GM21717 (cell line): ENCODE data around the gene KLHL36.
A peak's percentile ranks its signal among the peaks of the same experiment; 100 is the strongest.
"Not testable (repeated sequence)": the region's sequence is repeated elsewhere in the genome, so short reads cannot be mapped to it uniquely, and the experiment has no call there.

Source experiments
- ATAC-seq: cut with Tn5 transposase; IDR thresholded peaks from one replicate; pipeline ENCODE4 v1.9.1; 2021; ENCODE audit warnings: mild to moderate bottlenecking, moderate library complexity; ENCODE audit not compliant: unreplicated experiment

The KLHL36 gene

DNA sequence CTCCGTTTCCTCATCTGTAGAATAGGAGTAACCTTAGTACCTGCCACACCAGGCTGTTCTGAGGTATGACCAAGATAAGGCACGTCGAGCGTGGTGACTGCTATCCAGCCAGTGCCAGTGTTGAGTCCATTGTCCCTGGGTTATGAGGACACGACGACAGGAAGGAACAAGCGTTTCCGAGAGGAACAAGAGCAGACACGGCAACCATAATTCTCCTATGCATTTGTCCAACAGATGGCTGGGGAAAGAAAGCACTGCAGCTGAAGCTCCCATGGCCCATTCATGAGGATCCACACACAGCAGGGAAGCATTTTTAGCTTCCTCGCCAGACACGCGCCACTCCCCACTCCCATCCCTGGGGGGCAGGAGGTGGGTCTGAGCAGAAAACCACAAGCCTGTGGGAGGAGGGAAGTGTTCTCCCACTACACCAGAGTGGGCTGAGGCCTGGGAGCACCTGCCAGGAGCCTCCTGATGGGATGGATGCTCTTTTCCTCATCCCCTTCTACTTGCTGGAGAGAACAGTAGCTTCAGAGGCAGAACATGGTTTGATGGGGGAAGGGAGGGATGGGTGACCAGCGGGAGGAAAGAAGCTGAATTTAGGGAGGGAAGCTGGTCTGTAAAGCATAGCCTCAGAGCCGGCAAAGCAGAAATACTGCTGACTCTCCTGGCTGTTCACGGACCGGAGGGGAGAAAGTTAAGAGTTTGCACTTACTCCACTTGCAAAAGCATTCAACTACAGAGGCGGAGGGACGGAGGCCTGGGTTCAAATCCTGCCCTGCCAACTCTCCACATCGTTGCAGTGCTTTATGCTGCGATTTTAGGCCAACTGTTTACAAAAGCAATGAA, 33.1 kb upstream of the KLHL36 start:
- ATAC-seq, result no peak

DNA sequence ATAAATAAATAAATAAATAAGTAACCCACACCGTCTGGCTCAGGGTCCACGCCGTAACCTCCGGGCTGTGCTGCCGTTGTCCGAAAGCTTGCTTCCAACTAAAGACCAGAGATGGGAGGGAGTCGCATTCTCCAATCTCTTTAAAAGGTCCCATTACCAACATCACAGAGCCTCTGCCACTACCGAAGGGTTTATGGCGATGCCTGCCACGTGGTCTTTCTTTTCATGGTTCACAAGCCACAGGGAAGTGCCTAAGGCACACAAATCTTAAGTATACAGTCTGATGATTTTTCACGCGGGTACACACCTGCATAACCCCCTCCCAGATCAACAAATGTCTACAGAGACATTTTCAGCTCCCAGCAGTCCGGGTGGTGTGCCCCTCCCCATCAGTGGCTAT, 31.8 kb upstream of the KLHL36 start:
- no peak for ATAC-seq

DNA sequence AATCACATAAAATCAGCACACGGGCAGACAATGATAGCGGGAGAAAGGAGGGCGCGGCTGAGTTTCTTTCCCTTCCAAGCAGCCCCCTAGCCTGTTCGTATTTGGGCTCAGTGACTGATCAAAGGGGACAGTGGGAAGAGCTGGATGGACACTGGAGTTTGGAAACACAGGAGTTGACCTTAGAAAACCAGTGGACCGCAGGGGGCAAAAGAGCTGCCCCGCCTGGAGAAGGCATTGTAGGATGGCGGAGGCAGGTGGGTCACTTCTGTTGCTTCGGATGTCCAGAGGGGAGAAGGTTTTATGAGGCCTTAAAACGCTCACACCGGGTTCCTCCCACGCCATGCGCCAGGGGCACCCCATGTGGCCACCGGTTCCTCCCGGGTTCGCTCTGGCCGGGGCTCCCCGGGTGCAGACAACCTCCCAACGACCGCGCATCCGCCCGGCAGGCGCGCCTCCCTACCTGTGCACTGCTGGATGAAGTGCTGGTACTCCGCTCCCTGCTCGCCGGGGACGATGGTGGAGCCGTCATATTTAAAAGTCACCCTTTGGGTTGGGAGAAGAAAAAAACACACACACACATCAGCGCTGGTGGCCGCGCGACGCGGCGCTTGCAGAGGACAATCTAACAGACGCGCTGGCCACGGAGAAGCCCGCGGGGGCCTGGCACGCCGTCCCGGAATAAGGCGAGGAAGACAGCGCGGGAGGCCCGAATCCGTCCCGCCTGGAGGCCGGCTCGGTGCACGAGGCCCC, 31.1 kb upstream of the KLHL36 start:
- peak; percentile 44 for ATAC-seq

DNA sequence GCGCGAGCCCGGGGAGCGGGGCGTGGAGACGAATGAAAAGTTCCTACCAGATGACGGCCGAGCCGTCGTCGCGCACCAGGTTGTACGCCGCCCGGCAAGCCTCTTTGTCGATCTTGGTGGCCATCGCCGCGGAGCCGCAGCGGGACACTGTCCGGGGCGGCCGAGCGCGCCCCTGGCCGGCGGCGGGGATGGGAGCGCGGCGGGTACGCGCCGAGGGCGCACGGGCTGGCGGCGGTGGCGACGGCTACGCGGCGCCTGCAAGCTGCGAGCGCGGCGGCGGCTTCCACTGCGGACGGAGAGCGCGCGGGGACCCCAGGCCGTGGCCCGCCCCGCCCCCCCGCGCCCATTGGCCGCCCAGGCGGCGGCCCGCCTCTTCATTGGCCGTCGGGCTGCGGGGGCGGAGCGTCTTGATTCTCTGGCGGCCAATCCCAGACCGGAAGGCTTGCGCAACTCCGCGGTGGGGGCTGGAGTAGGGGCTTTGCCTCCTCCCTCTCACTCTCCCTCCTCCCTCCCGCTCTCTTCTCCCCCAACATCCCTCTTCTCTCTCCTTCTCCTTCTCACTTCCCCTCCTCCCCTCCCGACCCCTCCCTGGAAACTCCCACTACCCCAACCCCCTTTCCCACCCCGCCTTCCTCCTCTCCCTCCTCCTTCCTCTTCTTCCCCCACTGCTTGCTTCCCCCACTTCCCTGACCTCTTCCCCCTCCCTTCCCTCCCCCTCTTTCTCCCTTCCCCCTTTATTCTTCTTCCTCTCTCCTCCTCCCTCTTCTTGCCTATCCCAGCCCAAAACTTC, 30.3 kb upstream of the KLHL36 start, which contains the start of gene COTL1:
TSS of gene COTL1 (minus strand) at position 288 of the 790 bp plus-strand sequence. CDS start at position 124, 164 bp downstream.
- ATAC-seq, result peak; percentile 79

DNA sequence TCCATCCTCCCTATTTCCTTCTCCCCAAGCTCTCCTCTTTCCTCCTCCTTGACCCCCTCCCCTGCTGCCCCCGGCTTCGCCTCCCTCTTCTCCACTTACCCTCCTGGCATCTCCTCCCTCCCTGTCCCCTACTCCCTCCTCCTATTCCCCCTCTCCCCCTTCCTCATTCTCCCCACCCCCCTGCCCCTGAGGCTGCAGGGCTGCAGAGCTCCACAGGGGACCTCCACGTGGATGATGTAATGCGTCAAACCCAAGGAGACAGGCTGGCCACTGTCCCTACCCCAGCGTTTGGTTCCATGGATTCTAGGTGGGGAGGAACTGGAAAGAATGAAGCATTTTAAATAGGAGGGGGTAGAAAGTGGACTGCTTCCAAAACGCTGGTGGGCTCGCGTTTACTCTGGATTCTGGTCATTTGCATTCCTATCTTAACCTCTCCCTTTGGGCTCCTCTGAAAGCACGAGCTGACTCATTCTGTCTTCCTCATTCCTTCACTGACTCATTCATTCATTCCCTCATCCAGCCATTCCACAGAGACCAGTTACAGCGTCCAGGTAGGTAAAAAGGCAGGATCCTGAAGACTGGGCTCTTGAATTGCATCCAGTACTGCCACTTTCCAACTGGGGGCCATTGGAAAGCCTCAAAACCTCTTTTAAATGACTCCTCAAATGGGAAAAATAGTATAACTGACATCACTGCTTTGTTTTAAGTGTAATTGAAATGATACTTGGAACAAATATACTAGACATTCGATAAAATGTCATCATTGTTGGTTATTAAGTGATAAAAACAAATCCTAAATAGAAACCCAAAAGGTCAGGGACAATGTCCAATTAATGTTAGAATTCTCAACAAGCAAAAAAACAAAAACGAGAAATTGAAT, 29.5 kb upstream of the KLHL36 start:
- no peak for ATAC-seq

DNA sequence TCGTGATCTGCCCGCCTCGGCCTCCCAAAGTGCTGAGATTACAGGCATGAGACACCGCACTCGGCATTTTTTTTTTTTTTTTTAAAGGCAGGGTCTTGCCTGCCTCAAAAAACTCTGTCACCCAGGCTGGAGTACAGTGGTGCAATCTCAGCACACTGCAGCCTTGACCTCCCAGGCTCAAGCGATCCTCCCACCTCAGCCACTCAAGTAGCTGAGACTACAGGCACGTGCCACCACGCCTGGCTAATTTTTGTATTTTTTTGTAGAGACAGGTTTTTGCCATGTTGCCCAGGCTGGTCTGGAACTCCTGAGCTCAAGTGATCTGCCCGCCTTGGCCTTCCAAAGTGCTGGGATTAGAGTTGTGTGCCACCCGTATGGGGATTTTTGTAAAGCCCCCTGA, 27.4 kb upstream of the KLHL36 start:
- not testable (repeated sequence) for ATAC-seq

DNA sequence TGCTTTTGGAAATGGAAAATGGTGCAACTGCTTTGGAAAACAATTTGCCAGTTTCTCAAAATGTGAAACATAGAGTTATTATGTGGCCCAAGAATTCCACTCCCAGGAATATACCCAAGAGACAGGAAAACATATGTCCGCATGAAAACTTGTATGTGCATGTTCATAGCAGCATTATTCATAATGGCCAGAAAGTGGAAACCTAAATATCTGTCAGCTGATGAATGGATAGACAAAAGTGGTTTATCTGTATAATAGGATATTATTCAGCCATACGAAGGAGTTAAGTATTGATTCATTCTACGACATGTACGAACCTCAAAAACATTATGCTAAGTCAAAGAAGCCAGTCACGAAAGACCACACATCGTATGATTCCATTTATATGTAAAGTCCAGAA, 22.8 kb upstream of the KLHL36 start:
- ATAC-seq, result no peak

DNA sequence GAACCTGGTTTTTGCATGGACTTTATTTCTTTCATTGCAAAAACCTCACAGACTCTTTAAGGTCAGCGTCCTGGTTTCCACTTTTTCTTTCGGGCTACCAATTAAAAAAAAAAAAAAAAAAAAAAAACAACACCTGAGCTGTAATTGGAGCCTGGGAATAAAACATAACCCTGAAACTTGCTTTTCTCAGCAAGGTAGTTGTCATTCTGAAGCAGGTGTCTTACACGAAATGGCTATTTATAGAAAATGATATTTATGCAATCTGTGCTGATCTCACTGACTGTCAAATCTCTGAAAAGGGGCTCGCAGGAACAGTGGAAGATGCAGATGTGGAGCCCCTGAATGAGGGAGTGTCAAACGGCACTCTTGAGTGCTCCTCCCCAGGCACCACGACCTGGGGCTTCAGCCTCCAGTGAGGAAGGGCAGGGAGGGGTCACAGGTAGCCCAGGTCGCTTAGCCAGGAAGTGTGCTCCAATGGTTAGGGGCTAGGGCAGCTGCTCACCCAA, 20.0 kb upstream of the KLHL36 start:
- no peak for ATAC-seq

DNA sequence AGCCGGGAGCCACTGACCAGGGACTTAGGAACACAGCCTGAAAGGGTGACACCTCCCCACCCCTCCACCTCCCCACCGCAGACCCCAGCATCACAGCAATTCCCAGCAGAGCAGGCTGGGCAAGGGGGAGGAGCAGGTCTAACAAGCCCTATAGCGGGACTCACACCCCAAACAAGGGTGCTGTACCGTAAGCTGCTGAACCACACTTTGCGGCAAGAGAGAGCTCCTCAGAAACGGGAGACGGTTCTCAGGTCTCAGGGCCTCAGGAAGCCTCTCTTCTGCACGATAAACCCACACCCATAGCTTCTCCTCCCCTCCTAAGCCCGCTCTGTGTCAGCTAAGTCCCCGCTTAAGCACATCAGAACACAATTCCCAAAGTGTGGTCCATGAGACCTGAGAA, 18.7 kb upstream of the KLHL36 start:
- no peak for ATAC-seq

DNA sequence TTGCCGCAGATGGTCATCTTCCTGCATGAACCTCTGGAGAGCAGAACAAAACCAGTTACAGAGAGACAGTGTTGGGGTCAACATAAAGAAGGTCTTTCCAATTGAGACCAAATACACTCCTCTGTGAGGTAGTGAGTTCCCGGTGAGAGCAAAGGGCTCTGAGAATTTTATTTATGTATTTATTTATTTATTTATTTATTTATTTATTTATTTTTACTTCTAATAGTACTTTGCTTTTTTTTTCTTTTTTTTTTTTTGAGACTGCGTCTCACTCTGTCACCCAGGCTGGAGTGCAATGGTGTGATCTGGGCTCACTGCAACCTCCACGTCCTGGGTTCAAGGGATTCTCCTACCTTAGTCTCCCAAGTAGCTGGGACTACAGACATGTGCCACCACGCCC, 18.3 kb upstream of the KLHL36 start:
- no peak for ATAC-seq

DNA sequence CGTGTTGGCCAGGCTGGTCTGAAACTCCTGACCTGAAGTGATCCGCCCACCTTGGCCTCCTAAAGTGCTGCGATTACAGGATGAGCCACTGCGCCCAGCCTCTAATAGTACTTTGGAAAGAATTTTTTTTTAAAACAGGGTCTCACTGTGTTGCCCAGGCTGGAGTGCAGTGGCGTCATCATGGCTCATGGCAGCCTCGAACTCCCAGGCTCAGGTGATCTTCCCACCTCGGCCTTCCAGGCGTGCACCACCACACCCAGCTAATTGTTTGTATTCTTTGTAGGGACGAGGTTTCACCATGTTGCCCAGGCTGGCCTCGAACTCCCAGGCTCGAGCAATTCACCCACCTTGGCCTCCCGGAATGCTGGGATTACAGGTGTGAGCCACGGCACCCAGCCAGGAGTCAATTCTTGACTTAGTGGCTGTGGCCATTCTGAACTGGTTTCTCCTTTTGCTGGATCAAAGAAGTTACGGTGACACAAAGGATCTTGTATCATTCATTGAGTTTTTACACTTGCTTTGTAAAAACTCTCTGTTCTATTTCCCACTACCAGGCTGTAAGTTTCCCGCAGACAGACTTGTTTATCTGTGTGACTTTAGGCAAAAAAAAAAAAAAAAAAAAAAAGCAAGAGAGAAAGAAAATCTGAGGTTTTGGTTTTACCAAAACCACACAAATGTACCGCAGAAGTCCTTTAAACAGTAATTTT, 17.7 kb upstream of the KLHL36 start:
- ATAC-seq, result no peak

DNA sequence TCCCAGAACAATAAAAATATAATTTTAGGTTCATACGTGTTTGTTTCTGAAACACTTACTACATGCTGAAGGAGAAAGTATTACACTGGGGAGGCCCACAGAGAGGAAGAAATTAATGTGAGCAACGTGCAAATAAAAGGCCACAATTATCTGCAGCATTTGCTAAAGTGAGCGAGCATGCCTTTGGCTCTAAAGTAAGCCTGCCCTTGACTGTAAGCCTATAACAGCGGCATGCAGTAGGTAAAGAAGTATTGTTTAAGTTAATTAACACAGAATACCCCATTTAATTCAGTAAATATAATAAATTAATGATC, 17.2 kb upstream of the KLHL36 start:
- ATAC-seq, result no peak

DNA sequence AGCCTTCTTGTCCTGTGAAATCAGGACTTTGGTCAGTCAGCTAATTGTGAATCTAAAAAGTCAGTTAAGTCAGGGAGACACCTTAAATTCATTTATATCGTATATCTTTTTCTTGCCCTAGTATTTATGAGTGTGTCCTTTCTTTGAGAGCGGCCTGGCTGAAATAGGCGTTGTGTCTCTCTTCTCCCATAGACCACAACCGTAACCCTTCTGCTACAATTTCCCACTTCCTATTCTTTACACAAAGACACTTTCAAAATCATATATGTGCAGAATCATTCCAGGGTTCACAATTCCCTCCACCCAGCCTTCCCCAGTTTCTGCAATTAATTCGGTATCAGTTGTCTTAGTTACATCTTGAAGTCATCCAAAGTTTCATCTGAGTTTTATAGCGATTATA, 16.4 kb upstream of the KLHL36 start:
- no peak for ATAC-seq

DNA sequence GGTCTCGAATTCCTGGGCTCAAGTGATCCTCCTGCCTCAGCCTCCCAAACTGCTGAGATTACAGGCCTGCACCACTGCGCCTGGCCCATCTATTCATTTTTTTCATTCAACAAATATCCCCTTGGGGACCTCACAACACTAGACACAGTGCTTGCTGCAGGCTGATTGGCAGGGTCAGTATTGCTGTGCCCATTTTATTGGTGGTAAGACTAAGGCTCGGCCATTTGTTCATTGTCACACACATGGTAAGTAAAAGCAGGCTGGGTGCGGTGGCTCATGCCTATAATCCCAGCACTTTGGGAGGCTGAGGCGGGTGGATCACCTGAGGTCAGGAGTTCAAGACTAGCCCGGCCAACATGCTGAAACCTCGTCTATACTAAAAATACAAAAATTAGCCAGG, 15.4 kb upstream of the KLHL36 start:
- ATAC-seq, result not testable (repeated sequence)

DNA sequence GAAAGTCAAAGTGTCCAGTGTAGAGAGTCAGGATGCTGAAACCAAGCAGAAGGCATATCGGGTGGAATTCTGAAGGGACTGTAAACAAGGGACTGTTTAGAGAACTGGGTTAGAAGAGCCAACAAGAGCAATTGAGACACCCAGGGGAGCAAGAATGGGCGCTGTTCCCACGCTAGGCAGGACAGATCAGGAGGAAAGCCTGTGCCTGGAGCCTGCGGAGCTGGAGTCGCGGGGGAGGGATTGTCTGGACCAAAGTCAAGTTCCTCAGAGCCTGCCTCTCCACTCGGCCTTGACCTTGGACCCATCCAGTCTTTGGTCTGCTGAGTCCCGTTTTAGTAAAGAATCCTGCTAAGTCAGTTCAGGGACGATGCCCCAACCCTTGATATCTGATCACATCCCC, 14.7 kb upstream of the KLHL36 start:
- ATAC-seq, result no peak

DNA sequence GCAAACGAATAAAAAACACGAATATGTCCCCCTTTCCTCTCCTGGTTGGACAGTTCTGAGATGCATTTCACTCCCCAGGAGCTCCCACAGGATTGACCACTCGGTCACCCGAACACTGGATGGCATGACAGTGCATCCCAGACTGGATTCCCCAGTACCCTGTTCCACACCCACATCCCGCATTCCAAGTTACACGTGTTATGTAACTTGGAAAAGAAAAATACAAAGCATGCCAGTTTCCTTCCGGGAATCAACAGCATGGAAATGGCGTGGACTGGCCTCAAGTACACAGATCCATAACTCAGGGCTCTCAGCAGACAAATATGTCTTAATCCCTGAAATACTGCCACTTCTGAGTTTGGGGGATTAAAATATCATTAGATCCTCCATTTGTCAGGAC, 12.6 kb upstream of the KLHL36 start:
- ATAC-seq, result no peak

DNA sequence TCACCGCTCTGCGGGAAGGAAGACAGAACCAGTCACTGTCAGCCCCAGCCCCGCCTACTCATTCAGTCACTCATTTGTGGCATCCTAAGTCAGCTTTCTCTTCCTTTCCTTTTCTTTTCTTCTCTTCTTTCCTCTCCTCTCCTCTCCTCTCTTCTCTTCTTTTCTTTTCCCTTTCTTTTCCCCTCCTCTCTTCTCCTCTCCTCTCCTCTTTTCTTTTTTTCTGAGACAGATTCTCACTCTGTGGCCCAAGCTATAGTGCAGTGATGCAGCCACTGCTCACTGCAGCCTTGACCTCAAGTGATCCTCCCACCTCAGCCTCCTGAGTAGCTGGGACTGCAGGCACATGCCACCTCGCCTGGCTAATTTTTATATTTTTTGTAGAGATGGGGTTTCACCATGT, 10.6 kb upstream of the KLHL36 start:
- no peak for ATAC-seq

DNA sequence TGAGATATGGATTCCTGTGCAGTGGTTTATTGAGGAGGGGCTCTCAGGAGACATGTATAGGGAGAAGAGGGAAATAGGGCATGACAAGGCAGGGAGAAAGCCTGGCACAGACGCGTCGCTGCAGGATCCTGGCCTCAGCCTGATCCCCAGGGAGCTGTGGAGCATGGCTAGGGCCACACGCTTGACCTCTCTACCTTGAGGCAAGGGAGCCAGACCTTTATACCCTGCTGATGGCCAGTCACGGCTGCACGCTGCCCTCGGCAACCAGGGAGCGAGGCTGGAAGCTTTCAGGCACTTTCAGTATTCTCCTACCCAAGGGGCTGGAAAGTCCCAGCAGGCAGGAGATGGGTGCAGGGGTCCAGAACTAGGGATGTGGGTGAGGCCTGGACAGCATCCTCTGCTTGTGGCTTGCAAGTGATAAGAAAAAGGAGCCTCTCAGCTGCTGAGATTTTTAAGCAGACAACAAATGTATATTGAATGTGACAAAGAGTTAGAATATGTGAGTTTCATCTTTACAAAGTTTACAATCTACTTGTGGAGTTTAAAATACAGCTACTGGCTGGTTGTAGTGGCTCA, 10.0 kb upstream of the KLHL36 start:
- no peak for ATAC-seq

DNA sequence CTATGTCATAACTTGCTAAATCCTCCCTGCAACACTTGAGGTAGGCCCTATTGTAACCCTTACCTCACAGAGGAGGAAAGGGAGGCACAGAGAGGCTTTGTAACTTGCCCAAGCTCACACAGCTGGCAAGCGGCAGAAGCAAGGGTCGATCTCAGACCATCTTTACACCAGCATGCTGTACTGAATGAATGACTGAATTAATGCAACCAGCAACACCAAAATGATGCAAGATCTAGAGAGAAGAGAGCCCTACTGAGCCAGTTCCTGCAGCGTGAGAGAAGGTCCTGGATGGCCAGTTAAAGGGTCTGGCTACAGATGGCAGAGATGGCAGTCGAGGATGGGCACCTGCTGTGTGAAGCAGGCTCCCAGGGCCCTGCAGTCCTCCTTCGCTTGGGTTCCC, 8.2 kb upstream of the KLHL36 start:
- no peak for ATAC-seq
